Fibroblast of lung (primary cell): Measurements from ENCODE around the gene TBXAS1. TPM values are rescaled to one million over a fixed set of nuclear protein-coding genes. Genes with fewer than 3 reads are reported as not detected.

Source experiments
- DNase-seq, 2 donors: peaks; one replicate each; pipeline versions ENCODE4 v3.0.0 to v3.0.0-alpha.2; 2010; ENCODE audit warnings: low read depth in 2 of 2
- H2AFZ ChIP-seq: 2 replicates; pipeline ENCODE4 v1.5.1; 2012; ENCODE audit warnings: low read length, control low read depth, inconsistent platforms
- H3K27ac ChIP-seq: 2 replicates; pipeline ENCODE4 v1.5.1; 2011; ENCODE audit warnings: low read length, control low read depth; ENCODE audit not compliant: insufficient read depth
- H3K27me3 ChIP-seq: 2 replicates; pipeline ENCODE4 v1.5.1; 2011; ENCODE audit warnings: mild to moderate bottlenecking, low read length; ENCODE audit not compliant: control insufficient read depth, insufficient read depth
- H3K36me3 ChIP-seq: 2 replicates; pipeline ENCODE4 v1.5.1; 2011; ENCODE audit warnings: low read length; ENCODE audit not compliant: control insufficient read depth, insufficient read depth
- H3K4me1 ChIP-seq: 2 replicates; pipeline ENCODE4 v1.5.1; 2011; ENCODE audit warnings: low read length; ENCODE audit not compliant: control insufficient read depth, insufficient read depth; ENCODE audit errors: extremely low read depth
- H3K4me2 ChIP-seq: 2 replicates; pipeline ENCODE4 v1.5.1; 2011; ENCODE audit warnings: low read length, control low read depth; ENCODE audit not compliant: insufficient read depth; ENCODE audit errors: extremely low read depth
- H3K4me3 ChIP-seq, 4 experiments: fragments of 200-600 bp in 1 of 4; sonication (generic) in 1 of 4; replicated peaks in 1 of 4; 2 replicates each; pipeline ENCODE4 v1.5.1; 2011 to 2016; ENCODE audit warnings: low read length in 4 of 4, low read depth in 3 of 4, mild to moderate bottlenecking in 3 of 4, control low read depth in 2 of 4, inconsistent platforms in 1 of 4, mixed read lengths in 1 of 4; ENCODE audit not compliant: insufficient read depth in 1 of 4; ENCODE audit errors: control extremely low read depth in 1 of 4
- H3K79me2 ChIP-seq: 2 replicates; pipeline ENCODE4 v1.5.1; 2012; ENCODE audit warnings: mild to moderate bottlenecking, low read length, inconsistent platforms; ENCODE audit not compliant: control insufficient read depth, insufficient read depth
- H3K9ac ChIP-seq: 2 replicates; pipeline ENCODE4 v1.5.1; 2011; ENCODE audit warnings: mild to moderate bottlenecking, low read length, control low read depth; ENCODE audit not compliant: insufficient read depth
- H3K9me3 ChIP-seq: 2 replicates; pipeline ENCODE4 v1.5.1; 2012; ENCODE audit warnings: low read depth, low read length; ENCODE audit not compliant: control insufficient read depth, insufficient read depth
- H4K20me1 ChIP-seq: 2 replicates; pipeline ENCODE4 v1.5.1; 2011; ENCODE audit warnings: low read length; ENCODE audit not compliant: control insufficient read depth, insufficient read depth; ENCODE audit errors: extremely low read depth
- EZH2 ChIP-seq: IDR thresholded peaks from 2 replicates; pipeline ENCODE4 v1.5.1; 2012; ENCODE audit warnings: low read length, control low read depth, mild to moderate bottlenecking; ENCODE audit errors: missing control alignments
- polyA plus RNA-seq, 2 donors: library from polyadenylated mRNA; depleted of rRNA in 1 of 2; stranded (reverse) in 1 of 2; unstranded in 1 of 2; fragments of >200 nt; gene quantifications; 2 replicates each; pipeline ENCODE4 v1.2.1, GENCODE V29; 2011 to 2012; ENCODE audit warnings: missing spikeins in 1 of 2
- total RNA-seq: library from RNA; depleted of rRNA; stranded (reverse); fragments of >200 nt; gene quantifications from 2 replicates; pipeline ENCODE4 v1.2.1, GENCODE V29; 2014
- TF ChIP-seq, protein P1 (sequence below), 2 donors: IDR thresholded peaks in 1 of 2; conservative IDR thresholded peaks in 1 of 2; 1 replicate in 1 of 2; 2 replicates in 1 of 2; pipeline ENCODE4 v1.5.1; 2011 to 2012; ENCODE audit warnings: low read length in 2 of 2, control low read depth in 1 of 2, inconsistent platforms in 1 of 2, low read depth in 1 of 2, mild to moderate bottlenecking in 1 of 2

The TBXAS1 gene
- total and polyA plus RNA-seq, 2 donors (not counting 1 experiment from before 2014, with no cell fraction given), result 1.5 to 2.1 TPM

DNA sequence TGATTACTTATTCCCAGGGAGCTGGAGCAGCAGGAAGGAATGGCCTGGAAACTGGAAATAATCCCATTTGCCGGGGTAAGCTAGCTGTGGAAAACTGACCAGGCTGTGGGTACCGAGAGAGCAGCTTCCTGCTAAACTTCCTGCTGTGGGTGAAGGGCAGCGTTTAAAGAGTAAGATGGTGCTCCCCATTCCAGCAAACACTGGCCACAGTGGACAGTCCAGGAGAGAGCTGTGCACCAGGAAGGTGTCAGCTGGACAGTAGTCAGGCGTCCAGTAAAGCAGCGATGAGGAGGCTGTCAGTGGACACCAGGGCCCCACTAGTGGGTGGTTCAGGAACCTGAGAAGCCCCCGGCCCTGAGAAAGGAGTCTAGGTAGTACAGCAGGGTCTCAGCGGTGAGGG is 55.4 kb downstream of the TBXAS1 start:
- no peaks in the 10 kb centered on the region for H3K36me3 ChIP-seq
- H3K4me3 ChIP-seq, result no peak overlapping the region
- no peaks in the 10 kb centered on the region for H3K4me1 ChIP-seq
- TF ChIP-seq EZH2, result no peak
- TF ChIP-seq, protein P1, sequence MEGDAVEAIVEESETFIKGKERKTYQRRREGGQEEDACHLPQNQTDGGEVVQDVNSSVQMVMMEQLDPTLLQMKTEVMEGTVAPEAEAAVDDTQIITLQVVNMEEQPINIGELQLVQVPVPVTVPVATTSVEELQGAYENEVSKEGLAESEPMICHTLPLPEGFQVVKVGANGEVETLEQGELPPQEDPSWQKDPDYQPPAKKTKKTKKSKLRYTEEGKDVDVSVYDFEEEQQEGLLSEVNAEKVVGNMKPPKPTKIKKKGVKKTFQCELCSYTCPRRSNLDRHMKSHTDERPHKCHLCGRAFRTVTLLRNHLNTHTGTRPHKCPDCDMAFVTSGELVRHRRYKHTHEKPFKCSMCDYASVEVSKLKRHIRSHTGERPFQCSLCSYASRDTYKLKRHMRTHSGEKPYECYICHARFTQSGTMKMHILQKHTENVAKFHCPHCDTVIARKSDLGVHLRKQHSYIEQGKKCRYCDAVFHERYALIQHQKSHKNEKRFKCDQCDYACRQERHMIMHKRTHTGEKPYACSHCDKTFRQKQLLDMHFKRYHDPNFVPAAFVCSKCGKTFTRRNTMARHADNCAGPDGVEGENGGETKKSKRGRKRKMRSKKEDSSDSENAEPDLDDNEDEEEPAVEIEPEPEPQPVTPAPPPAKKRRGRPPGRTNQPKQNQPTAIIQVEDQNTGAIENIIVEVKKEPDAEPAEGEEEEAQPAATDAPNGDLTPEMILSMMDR (conservative IDR thresholded peaks at IDR 0.05 in 1 of 2, IDR thresholded peaks at IDR 0.05 in 1 of 2; ENCODE audit: low read depth in 1 of 2, low read length in 2 of 2), result no peak
- H3K9ac ChIP-seq, result no peak overlapping the region
- H3K4me2 ChIP-seq, result no peak overlapping the region
- H3K27ac ChIP-seq, result no peak overlapping the region
- no peaks in the 10 kb centered on the region for H3K79me2 ChIP-seq
- H3K27me3 ChIP-seq, result no peaks in the 10 kb centered on the region
- H2AFZ ChIP-seq, result no peak overlapping the region
- no peaks in the 10 kb centered on the region for H4K20me1 ChIP-seq
- no peak for DNase-seq
- H3K9me3 ChIP-seq, result no peaks in the 10 kb centered on the region

DNA sequence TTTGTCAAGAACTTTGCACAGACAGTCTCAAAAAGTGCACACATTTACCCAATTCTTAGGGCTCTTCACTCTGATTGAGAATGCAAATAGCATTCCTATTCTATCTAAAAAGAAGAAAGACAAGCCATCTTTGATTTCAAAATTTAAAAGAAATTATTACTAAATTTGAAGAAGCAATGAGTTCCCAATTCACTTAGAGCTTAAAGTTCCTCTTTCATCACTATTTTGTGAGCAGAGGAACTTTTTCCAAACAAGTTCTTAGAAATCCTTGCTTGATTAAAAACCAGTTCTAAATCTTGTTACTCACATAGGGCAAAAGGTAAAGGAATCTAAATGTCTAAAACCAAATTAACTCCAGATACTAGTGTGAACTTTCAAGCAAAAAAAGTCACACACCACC is 56.4 kb downstream of the TBXAS1 start:
- Histone ChIP-seq H3K27me3 (no peaks in the 10 kb centered on the region), H3K9me3 (no peaks in the 10 kb centered on the region), H2AFZ (no peak overlapping the region), H3K9ac (no peak overlapping the region), H3K79me2 (no peaks in the 10 kb centered on the region), H3K4me3 (no peak overlapping the region), H3K36me3 (no peaks in the 10 kb centered on the region), H3K4me1 (no peaks in the 10 kb centered on the region), H3K4me2 (no peak overlapping the region), H3K27ac (no peak overlapping the region), H4K20me1 (no peaks in the 10 kb centered on the region)
- no peak for DNase-seq
- TF ChIP-seq, protein P1 (conservative IDR thresholded peaks at IDR 0.05 in 1 of 2, IDR thresholded peaks at IDR 0.05 in 1 of 2; ENCODE audit: low read depth in 1 of 2, low read length in 2 of 2), result no peak
- TF ChIP-seq EZH2, result no peak

DNA sequence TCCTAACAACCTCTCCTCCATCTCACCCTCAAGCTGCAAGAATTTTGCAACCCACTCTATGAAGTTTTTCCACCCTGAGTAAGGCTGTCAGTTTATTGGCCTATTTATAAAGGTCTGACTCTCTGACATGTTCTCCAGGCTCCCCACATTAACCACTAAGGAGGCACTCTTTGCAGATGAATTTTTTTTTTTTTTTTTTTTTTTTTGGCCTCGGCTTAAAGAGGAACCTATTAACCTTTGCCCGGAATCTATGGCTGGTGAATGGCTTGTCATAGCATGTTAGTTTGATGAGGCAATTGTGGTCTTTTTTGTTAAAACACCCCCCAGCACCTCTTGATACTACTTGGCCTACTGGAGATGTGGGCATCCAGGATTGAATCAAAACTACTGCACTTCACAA is 57.1 kb downstream of the TBXAS1 start:
- Histone ChIP-seq H3K79me2 (no peaks in the 10 kb centered on the region), H3K27ac (no peak overlapping the region), H3K4me1 (no peaks in the 10 kb centered on the region), H3K4me3 (no peak overlapping the region), H3K27me3 (no peaks in the 10 kb centered on the region), H3K4me2 (no peak overlapping the region), H3K9ac (no peak overlapping the region), H2AFZ (no peak overlapping the region), H4K20me1 (no peaks in the 10 kb centered on the region), H3K9me3 (no peaks in the 10 kb centered on the region), H3K36me3 (no peaks in the 10 kb centered on the region)
- DNase-seq, result peak; percentile 20 to 42
- TF ChIP-seq EZH2, result no peak
- TF ChIP-seq, protein P1 (conservative IDR thresholded peaks at IDR 0.05 in 1 of 2, IDR thresholded peaks at IDR 0.05 in 1 of 2; ENCODE audit: low read depth in 1 of 2, low read length in 2 of 2), result no peak
